CD14-positive monocyte (primary cell): ENCODE data around the gene OSBPL2. TPM values are rescaled to one million over a fixed set of nuclear protein-coding genes. Genes with fewer than 3 reads are reported as not detected.

Experiments used
- DNase-seq, 3 donors: peaks; one replicate each; pipeline ENCODE4 v3.0.0-alpha.2; 2011 to 2022
- H2AFZ ChIP-seq: 2 replicates; pipeline ENCODE4 v1.6.0; 2012; ENCODE audit warnings: mild to moderate bottlenecking, low read depth, low read length, inconsistent platforms; ENCODE audit not compliant: insufficient read depth, poor library complexity, severe bottlenecking
- H3K27ac ChIP-seq, 2 donors: 1 replicate in 1 of 2; 2 replicates in 1 of 2; pipeline ENCODE4 v1.5.1; 2012 to 2013; ENCODE audit warnings: low read length in 2 of 2, control low read depth in 1 of 2, inconsistent platforms in 1 of 2, low read depth in 1 of 2, mild to moderate bottlenecking in 1 of 2
- H3K27me3 ChIP-seq, 2 donors: one replicate each; pipeline versions ENCODE4 v1.6.0 to v1.6.1; 2011 to 2013; ENCODE audit warnings: low read length in 2 of 2; ENCODE audit not compliant: control insufficient read depth in 2 of 2, insufficient read depth in 2 of 2
- H3K36me3 ChIP-seq, 2 donors: replicated peaks in 1 of 2; 1 replicate in 1 of 2; 2 replicates in 1 of 2; pipeline versions ENCODE4 v1.5.1 to v1.6.1; 2012 to 2013; ENCODE audit warnings: low read length in 2 of 2, control low read depth in 1 of 2, inconsistent platforms in 1 of 2, mild to moderate bottlenecking in 1 of 2; ENCODE audit not compliant: insufficient read depth in 2 of 2, control insufficient read depth in 1 of 2
- H3K4me1 ChIP-seq, 2 donors: 1 replicate in 1 of 2; 2 replicates in 1 of 2; pipeline versions ENCODE4 v1.5.1 to v1.6.1; 2012 to 2013; ENCODE audit warnings: low read length in 2 of 2, control low read depth in 1 of 2, inconsistent platforms in 1 of 2, mild to moderate bottlenecking in 1 of 2, moderate library complexity in 1 of 2; ENCODE audit not compliant: insufficient read depth in 2 of 2, control insufficient read depth in 1 of 2
- H3K4me2 ChIP-seq: replicated peaks from 2 replicates; pipeline ENCODE3; 2012; ENCODE audit warnings: low read length, moderate library complexity, mild to moderate bottlenecking; ENCODE audit not compliant: poor library complexity, severe bottlenecking; ENCODE audit errors: extremely low read depth
- H3K4me3 ChIP-seq, 3 experiments: fragments of 200-600 bp in 1 of 3; sonication (generic) in 1 of 3; replicated peaks in 1 of 3; 1 replicate in 2 of 3; 2 replicates in 1 of 3; pipeline ENCODE4 v1.5.1; 2011 to 2013; ENCODE audit warnings: low read length in 3 of 3, mild to moderate bottlenecking in 3 of 3, control low read depth in 2 of 3, low read depth in 2 of 3, inconsistent platforms in 1 of 3, moderate library complexity in 1 of 3
- H3K79me2 ChIP-seq: 2 replicates; pipeline ENCODE4 v1.6.0; 2012; ENCODE audit warnings: mild to moderate bottlenecking, control low read depth, inconsistent platforms, low read length, moderate library complexity; ENCODE audit not compliant: insufficient read depth
- H3K9ac ChIP-seq: 2 replicates; pipeline ENCODE4 v1.6.0; 2017; ENCODE audit warnings: low read length, mild to moderate bottlenecking; ENCODE audit not compliant: insufficient read depth, poor library complexity, severe bottlenecking
- H3K9me3 ChIP-seq, 2 donors: replicated peaks in 1 of 2; 1 replicate in 1 of 2; 2 replicates in 1 of 2; pipeline versions ENCODE4 v1.5.1 to v1.6.1; 2012 to 2013; ENCODE audit warnings: low read length in 2 of 2, control low read depth in 1 of 2; ENCODE audit not compliant: control insufficient read depth in 1 of 2, insufficient read depth in 1 of 2
- H4K20me1 ChIP-seq: 2 replicates; pipeline ENCODE4 v1.6.0; 2012; ENCODE audit warnings: mild to moderate bottlenecking, low read length, control low read depth, moderate library complexity; ENCODE audit not compliant: insufficient read depth
- H3K27ac Mint-ChIP-seq, 7 donors: one replicate each; pipeline ENCODE4 v1.8.0; 2020; ENCODE audit warnings: mild to moderate bottlenecking in 7 of 7, mixed read lengths in 7 of 7, moderate library complexity in 6 of 7, inconsistent platforms in 2 of 7
- H3K27me3 Mint-ChIP-seq, 3 donors: one replicate each; pipeline ENCODE4 v1.8.0; 2021 to 2022; ENCODE audit warnings: low read depth in 3 of 3, mild to moderate bottlenecking in 3 of 3, mixed read lengths in 3 of 3, moderate library complexity in 3 of 3, inconsistent platforms in 1 of 3
- H3K36me3 Mint-ChIP-seq, 2 donors: one replicate each; pipeline ENCODE4 v1.8.0; 2020; ENCODE audit warnings: mixed read lengths in 2 of 2, inconsistent platforms in 1 of 2, mild to moderate bottlenecking in 1 of 2
- H3K4me1 Mint-ChIP-seq: one replicate; pipeline ENCODE4 v1.8.0; 2020; ENCODE audit warnings: mild to moderate bottlenecking, mixed read lengths
- H3K4me3 Mint-ChIP-seq, 2 donors: one replicate each; pipeline ENCODE4 v1.8.0; 2020; ENCODE audit warnings: mild to moderate bottlenecking in 2 of 2, mixed read lengths in 2 of 2, moderate library complexity in 1 of 2
- H3K9me3 Mint-ChIP-seq, 7 donors: one replicate each; pipeline ENCODE4 v1.8.0; 2020 to 2022; ENCODE audit warnings: mixed read lengths in 7 of 7, mild to moderate bottlenecking in 6 of 7, moderate library complexity in 6 of 7, inconsistent platforms in 2 of 7
- WGBS: methylation state at CpG from one replicate; pipeline ENCODE4 v1.1.5; 2013; ENCODE audit warnings: missing lambda C conversion rate; ENCODE audit not compliant: insufficient coverage; 5-methylcytosine and 5-hydroxymethylcytosine counted together
- intact Hi-C, 2 donors: fragments of 100-400 bp; cut with micrococcal nuclease; formaldehyde crosslinking; loops; one replicate each; pipeline versions ENCODE4 v1.15.0 to v1.15.1; 2023
- polyA plus RNA-seq, 3 donors: library from polyadenylated mRNA; depleted of rRNA in 1 of 3; unstranded in 2 of 3; stranded (reverse) in 1 of 3; fragments of 300-500 nt in 2 of 3; fragments of >200 nt in 1 of 3; fragmentation: Illumina TruSeq in 2 of 3; gene quantifications; 1 replicate in 2 of 3; 2 replicates in 1 of 3; pipeline ENCODE4 v1.2.3, GENCODE V29; 2012 to 2021
- TF ChIP-seq, protein P1 (sequence below): fragments of 200-600 bp; IDR thresholded peaks from one replicate; pipeline ENCODE4 v1.8.0; 2022; ENCODE audit warnings: antibody characterized with exemption, mild to moderate bottlenecking

The OSBPL2 gene
- polyA plus RNA-seq, 3 donors = 12.9 to 29.1 (median 17.9) TPM

DNA sequence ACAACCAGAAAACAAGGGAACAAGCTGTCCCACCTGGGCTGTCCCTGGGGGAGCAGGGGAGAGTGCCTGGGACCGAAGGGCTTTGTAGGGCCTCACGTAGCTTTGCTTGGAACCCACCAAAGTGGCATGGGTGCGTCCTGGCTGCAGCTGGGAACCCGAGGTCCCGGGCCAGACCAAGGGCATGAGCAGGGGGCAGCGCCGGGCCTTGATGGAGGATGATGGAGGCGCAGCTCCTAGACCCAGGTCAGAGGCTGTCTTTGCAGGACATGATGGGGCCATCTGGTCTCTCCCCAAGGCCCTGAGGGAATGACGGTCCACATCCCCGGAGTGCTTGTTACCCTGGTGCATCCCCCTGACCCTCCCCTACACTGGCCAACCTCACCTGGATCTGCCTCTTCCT, 7.6 kb upstream of the OSBPL2 start:
- no peak overlapping the region for H3K4me2 ChIP-seq
- TF ChIP-seq, protein P1, sequence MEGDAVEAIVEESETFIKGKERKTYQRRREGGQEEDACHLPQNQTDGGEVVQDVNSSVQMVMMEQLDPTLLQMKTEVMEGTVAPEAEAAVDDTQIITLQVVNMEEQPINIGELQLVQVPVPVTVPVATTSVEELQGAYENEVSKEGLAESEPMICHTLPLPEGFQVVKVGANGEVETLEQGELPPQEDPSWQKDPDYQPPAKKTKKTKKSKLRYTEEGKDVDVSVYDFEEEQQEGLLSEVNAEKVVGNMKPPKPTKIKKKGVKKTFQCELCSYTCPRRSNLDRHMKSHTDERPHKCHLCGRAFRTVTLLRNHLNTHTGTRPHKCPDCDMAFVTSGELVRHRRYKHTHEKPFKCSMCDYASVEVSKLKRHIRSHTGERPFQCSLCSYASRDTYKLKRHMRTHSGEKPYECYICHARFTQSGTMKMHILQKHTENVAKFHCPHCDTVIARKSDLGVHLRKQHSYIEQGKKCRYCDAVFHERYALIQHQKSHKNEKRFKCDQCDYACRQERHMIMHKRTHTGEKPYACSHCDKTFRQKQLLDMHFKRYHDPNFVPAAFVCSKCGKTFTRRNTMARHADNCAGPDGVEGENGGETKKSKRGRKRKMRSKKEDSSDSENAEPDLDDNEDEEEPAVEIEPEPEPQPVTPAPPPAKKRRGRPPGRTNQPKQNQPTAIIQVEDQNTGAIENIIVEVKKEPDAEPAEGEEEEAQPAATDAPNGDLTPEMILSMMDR = no peak
- no peak overlapping the region for H3K4me3 Mint-ChIP-seq
- H3K9me3 ChIP-seq = peaks cover 0 to 18% of the 10 kb centered on the region in 2 donors
- H3K4me1 ChIP-seq = no peaks in the 10 kb centered on the region
- intact Hi-C loops = loop anchor here in 1 of 2 donors (10.0 kb wide), 2 partner anchors 166 to 174 kb away; partner anchors contain the start of genes CABLES2 and TAF4
- H3K36me3 Mint-ChIP-seq = no peaks in the 10 kb centered on the region
- no peak overlapping the region for H3K9ac ChIP-seq
- H3K9me3 Mint-ChIP-seq = peaks cover 3 to 7% (median 5%) of the 10 kb centered on the region in 7 donors
- H3K36me3 ChIP-seq = no peaks in the 10 kb centered on the region
- peaks cover 1 to 13% (median 12%) of the 10 kb centered on the region in 3 donors for H3K27me3 Mint-ChIP-seq
- H3K4me3 ChIP-seq = no peak overlapping the region
- no peak overlapping the region for H3K27ac Mint-ChIP-seq
- no peaks in the 10 kb centered on the region for H3K27me3 ChIP-seq
- H3K27ac ChIP-seq = no peak overlapping the region
- H3K4me1 Mint-ChIP-seq = no peaks in the 10 kb centered on the region
- no peaks in the 10 kb centered on the region for H4K20me1 ChIP-seq
- 100% methylated on average over 9 of the region's 10 CpGs for WGBS
- DNase-seq = no peak
- H2AFZ ChIP-seq = no peak overlapping the region
- no peaks in the 10 kb centered on the region for H3K79me2 ChIP-seq

DNA sequence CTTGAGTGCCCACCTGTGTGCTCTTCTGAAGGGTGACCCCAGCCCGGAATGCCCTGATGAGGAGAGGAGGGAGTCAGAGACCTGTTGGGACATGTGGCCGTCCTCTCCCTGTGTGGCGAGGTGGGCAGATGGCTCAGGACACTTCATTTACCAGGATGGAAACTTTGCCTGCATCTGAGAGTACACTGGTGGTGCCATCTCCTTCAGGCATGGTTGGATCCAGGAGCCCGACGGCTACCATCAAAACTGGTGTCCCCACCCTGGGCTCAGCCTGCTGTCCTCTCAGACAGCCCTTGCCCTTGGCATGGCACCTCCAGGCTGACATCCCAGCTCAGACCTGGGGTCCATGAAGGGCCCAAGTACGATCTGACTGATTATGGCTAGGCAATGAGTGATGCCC, 7.0 kb upstream of the OSBPL2 start:
- Mint-ChIP-seq H3K36me3 (no peaks in the 10 kb centered on the region), H3K4me3 (no peak overlapping the region), H3K9me3 (peaks cover 3 to 7% (median 5%) of the 10 kb centered on the region in 7 donors), H3K27me3 (peaks cover 3 to 8% (median 7%) of the 10 kb centered on the region in 3 donors), H3K27ac (no peak overlapping the region), H3K4me1 (no peaks in the 10 kb centered on the region)
- Histone ChIP-seq H2AFZ (no peak overlapping the region), H3K4me2 (no peak overlapping the region), H3K79me2 (no peaks in the 10 kb centered on the region), H3K4me1 (no peaks in the 10 kb centered on the region), H3K36me3 (no peaks in the 10 kb centered on the region), H3K4me3 (no peak overlapping the region), H3K9me3 (peaks cover 0 to 18% of the 10 kb centered on the region in 2 donors), H4K20me1 (no peaks in the 10 kb centered on the region), H3K9ac (no peak overlapping the region), H3K27me3 (no peaks in the 10 kb centered on the region), H3K27ac (no peak overlapping the region)
- TF ChIP-seq, protein P1 = no peak
- intact Hi-C loops = loop anchor here in 1 of 2 donors (10.0 kb wide), 2 partner anchors 166 to 174 kb away; partner anchors contain the start of genes CABLES2 and TAF4
- WGBS = 84% methylated on average over 6 of the region's 6 CpGs
- DNase-seq = no peak
